HG03196 (cell line): ENCODE results near the gene PFKFB3.
"Not testable (repeated sequence)": the region's sequence is repeated elsewhere in the genome, so short reads cannot be mapped to it uniquely, and the experiment has no call there.

Experiments used
- ATAC-seq: cut with Tn5 transposase; IDR thresholded peaks from one replicate; pipeline ENCODE4 v1.9.1; 2021; ENCODE audit not compliant: unreplicated experiment

Gene PFKFB3

GRCh38 chr10:6202684-6203330 lies at the start of gene PFKFB3:
PFKFB3 (plus strand) TSS chr10:6202932; CDS start chr10:6203261, 329 bp downstream.
- ATAC-seq = peak; percentile 73

GRCh38 chr10:6153845-6154244 lies 48.9 kb upstream of the PFKFB3 start:
- no peak for ATAC-seq

GRCh38 chr10:6154566-6154965 lies 48.2 kb upstream of the PFKFB3 start:
- ATAC-seq = no peak

- ATAC-seq = no peak
Measured at GRCh38 chr10:6158276-6158675, 44.5 kb upstream of the PFKFB3 start.

GRCh38 chr10:6161921-6162320 lies 40.8 kb upstream of the PFKFB3 start:
- ATAC-seq = no peak

- ATAC-seq = no peak
Measured at GRCh38 chr10:6162589-6163356, 40.0 kb upstream of the PFKFB3 start.

GRCh38 chr10:6163364-6164270 lies 39.1 kb upstream of the PFKFB3 start:
- ATAC-seq = peak; percentile 93

GRCh38 chr10:6164271-6165095 lies 38.2 kb upstream of the PFKFB3 start:
- no peak for ATAC-seq

GRCh38 chr10:6165221-6165725 lies 37.5 kb upstream of the PFKFB3 start:
- ATAC-seq = no peak

- not testable (repeated sequence) for ATAC-seq
Measured at GRCh38 chr10:6165933-6166332, 36.8 kb upstream of the PFKFB3 start.

GRCh38 chr10:6167456-6167855 lies 35.3 kb upstream of the PFKFB3 start:
- ATAC-seq = no peak

- no peak for ATAC-seq
Measured at GRCh38 chr10:6168084-6168483, 34.6 kb upstream of the PFKFB3 start.

- no peak for ATAC-seq
Measured at GRCh38 chr10:6170638-6171037, 32.1 kb upstream of the PFKFB3 start.

GRCh38 chr10:6171881-6172695 lies 30.6 kb upstream of the PFKFB3 start:
- ATAC-seq = no peak

GRCh38 chr10:6173203-6173602 lies 29.5 kb upstream of the PFKFB3 start:
- no peak for ATAC-seq

GRCh38 chr10:6174201-6174874 lies 28.4 kb upstream of the PFKFB3 start:
- ATAC-seq = no peak

GRCh38 chr10:6175329-6176055 lies 27.2 kb upstream of the PFKFB3 start:
- no peak for ATAC-seq

- no peak for ATAC-seq
Measured at GRCh38 chr10:6176691-6177231, 26.0 kb upstream of the PFKFB3 start.
